ENCODE data around the gene ZNF334. TPM values are rescaled to one million over a fixed set of nuclear protein-coding genes. Genes with fewer than 3 reads are reported as not detected.

ZNF334 gene
- polyA plus RNA-seq, 1 donor (not counting 4 experiments of a cell fraction or from before 2014, with no cell fraction given) = 1.3 TPM

GRCh38 chr20:46555370-46555956 is 42.1 kb upstream of the ZNF334 start:
- no peak overlapping the region for H3K4me2 ChIP-seq (ENCODE audit: control insufficient read depth, extremely low read depth, insufficient read depth, low read depth, low read length)
- no peaks in the 10 kb centered on the region for H3K36me3 ChIP-seq (ENCODE audit: control insufficient read depth in 2 of 2, extremely low read depth in 1 of 2, insufficient read depth in 2 of 2, low read length in 2 of 2)
- peaks cover 5% of the 10 kb centered on the region for H3K27me3 ChIP-seq (ENCODE audit: control insufficient read depth, extremely low read depth, insufficient read depth, low read length)
- H3K9ac ChIP-seq (ENCODE audit: control insufficient read depth, extremely low read depth, insufficient read depth, low read length) = no peak overlapping the region
- no peaks in the 10 kb centered on the region for H3K9me3 ChIP-seq (ENCODE audit: control insufficient read depth, low read depth, low read length)
- no peaks in the 10 kb centered on the region for H4K20me1 ChIP-seq (ENCODE audit: control insufficient read depth, extremely low read depth, insufficient read depth, low read length)
- no peaks in the 10 kb centered on the region for H3K9me1 ChIP-seq (ENCODE audit: control insufficient read depth, extremely low read depth, insufficient read depth, low read length)
- no peaks in the 10 kb centered on the region for H3K79me2 ChIP-seq (ENCODE audit: control insufficient read depth, insufficient read depth, low read length)
- H3K27ac ChIP-seq (ENCODE audit: control insufficient read depth, insufficient read depth, low read length) = no peak overlapping the region
- FAIRE-seq = no peak
- H3K4me1 ChIP-seq (ENCODE audit: control insufficient read depth, extremely low read depth, insufficient read depth, low read length) = no peaks in the 10 kb centered on the region
- H3K4me3 ChIP-seq (ENCODE audit: control insufficient read depth in 2 of 3, extremely low read depth in 1 of 3, insufficient read depth in 2 of 3, low read depth in 1 of 3, low read length in 3 of 3) = no peak overlapping the region
- dilution Hi-C loops (cut with MboI; ENCODE audit: extremely low pct_ligation_motif_present, low sequenced_read_pairs) = no loop called here
- no peak overlapping the region for H2AFZ ChIP-seq (ENCODE audit: control insufficient read depth, low read length)
- DNase-seq (ENCODE audit: low read depth, low spot score) = no peak
- TF ChIP-seq EZH2 (IDR thresholded peaks at IDR 0.05; ENCODE audit: low read length) (no peak), CTCF (optimal IDR thresholded peaks at IDR 0.05 in 1 of 3, IDR thresholded peaks at IDR 0.05 in 1 of 3, conservative IDR thresholded peaks at IDR 0.05 in 1 of 3; ENCODE audit: extremely low read depth in 1 of 3, insufficient read depth in 2 of 3, low read length in 3 of 3) (no peak)

GRCh38 chr20:46554828-46555227 is 41.5 kb upstream of the ZNF334 start:
- H4K20me1 ChIP-seq (ENCODE audit: control insufficient read depth, extremely low read depth, insufficient read depth, low read length) = no peaks in the 10 kb centered on the region
- TF ChIP-seq EZH2 (IDR thresholded peaks at IDR 0.05; ENCODE audit: low read length) (no peak), CTCF (optimal IDR thresholded peaks at IDR 0.05 in 1 of 3, IDR thresholded peaks at IDR 0.05 in 1 of 3, conservative IDR thresholded peaks at IDR 0.05 in 1 of 3; ENCODE audit: extremely low read depth in 1 of 3, insufficient read depth in 2 of 3, low read length in 3 of 3) (no peak)
- no peaks in the 10 kb centered on the region for H3K79me2 ChIP-seq (ENCODE audit: control insufficient read depth, insufficient read depth, low read length)
- H3K27ac ChIP-seq (ENCODE audit: control insufficient read depth, insufficient read depth, low read length) = no peak overlapping the region
- no peaks in the 10 kb centered on the region for H3K36me3 ChIP-seq (ENCODE audit: control insufficient read depth in 2 of 2, extremely low read depth in 1 of 2, insufficient read depth in 2 of 2, low read length in 2 of 2)
- H2AFZ ChIP-seq (ENCODE audit: control insufficient read depth, low read length) = no peak overlapping the region
- no peaks in the 10 kb centered on the region for H3K4me1 ChIP-seq (ENCODE audit: control insufficient read depth, extremely low read depth, insufficient read depth, low read length)
- H3K27me3 ChIP-seq (ENCODE audit: control insufficient read depth, extremely low read depth, insufficient read depth, low read length) = peaks cover 6% of the 10 kb centered on the region
- H3K9me1 ChIP-seq (ENCODE audit: control insufficient read depth, extremely low read depth, insufficient read depth, low read length) = no peaks in the 10 kb centered on the region
- H3K4me3 ChIP-seq (ENCODE audit: control insufficient read depth in 2 of 3, extremely low read depth in 1 of 3, insufficient read depth in 2 of 3, low read depth in 1 of 3, low read length in 3 of 3) = no peak overlapping the region
- FAIRE-seq (no peak), DNase-seq (ENCODE audit: low read depth, low spot score) (no peak)
- dilution Hi-C loops (cut with MboI; ENCODE audit: extremely low pct_ligation_motif_present, low sequenced_read_pairs) = no loop called here
- H3K9ac ChIP-seq (ENCODE audit: control insufficient read depth, extremely low read depth, insufficient read depth, low read length) = no peak overlapping the region
- no peaks in the 10 kb centered on the region for H3K9me3 ChIP-seq (ENCODE audit: control insufficient read depth, low read depth, low read length)
- no peak overlapping the region for H3K4me2 ChIP-seq (ENCODE audit: control insufficient read depth, extremely low read depth, insufficient read depth, low read depth, low read length)
